Endothelial cell of umbilical vein (primary cell): ENCODE measurements around the gene TRAPPC6A.

Source experiments
- CTCF ChIP-seq, 2 donors: IDR thresholded peaks; 1 replicate in 1 of 2; 2 replicates in 1 of 2; pipeline ENCODE4 v1.5.1; 2011; ENCODE audit warnings: low read length in 2 of 2, mild to moderate bottlenecking in 2 of 2, moderate library complexity in 2 of 2, control low read depth in 1 of 2, inconsistent platforms in 1 of 2, low read depth in 1 of 2; ENCODE audit not compliant: insufficient read depth in 1 of 2; ENCODE audit errors: extremely low read depth in 1 of 2
- EZH2 ChIP-seq: IDR thresholded peaks from 2 replicates; pipeline ENCODE4 v1.6.1; 2012; ENCODE audit warnings: borderline replicate concordance, low read depth, mild to moderate bottlenecking, moderate library complexity, low read length, inconsistent platforms; ENCODE audit not compliant: severe bottlenecking
- FOS ChIP-seq: IDR thresholded peaks from 2 replicates; pipeline ENCODE4 v1.6.1; 2011; ENCODE audit warnings: mild to moderate bottlenecking, low read length, moderate library complexity, borderline replicate concordance; ENCODE audit not compliant: insufficient read depth
- MYC ChIP-seq: IDR thresholded peaks from one replicate; pipeline ENCODE4 v1.6.1; 2011; ENCODE audit warnings: mild to moderate bottlenecking, low read depth, low read length
- TF ChIP-seq, protein P1 (sequence below): IDR thresholded peaks from 2 replicates; pipeline ENCODE4 v1.6.1; 2011; ENCODE audit not compliant: insufficient read depth, insufficient read length

DNA sequence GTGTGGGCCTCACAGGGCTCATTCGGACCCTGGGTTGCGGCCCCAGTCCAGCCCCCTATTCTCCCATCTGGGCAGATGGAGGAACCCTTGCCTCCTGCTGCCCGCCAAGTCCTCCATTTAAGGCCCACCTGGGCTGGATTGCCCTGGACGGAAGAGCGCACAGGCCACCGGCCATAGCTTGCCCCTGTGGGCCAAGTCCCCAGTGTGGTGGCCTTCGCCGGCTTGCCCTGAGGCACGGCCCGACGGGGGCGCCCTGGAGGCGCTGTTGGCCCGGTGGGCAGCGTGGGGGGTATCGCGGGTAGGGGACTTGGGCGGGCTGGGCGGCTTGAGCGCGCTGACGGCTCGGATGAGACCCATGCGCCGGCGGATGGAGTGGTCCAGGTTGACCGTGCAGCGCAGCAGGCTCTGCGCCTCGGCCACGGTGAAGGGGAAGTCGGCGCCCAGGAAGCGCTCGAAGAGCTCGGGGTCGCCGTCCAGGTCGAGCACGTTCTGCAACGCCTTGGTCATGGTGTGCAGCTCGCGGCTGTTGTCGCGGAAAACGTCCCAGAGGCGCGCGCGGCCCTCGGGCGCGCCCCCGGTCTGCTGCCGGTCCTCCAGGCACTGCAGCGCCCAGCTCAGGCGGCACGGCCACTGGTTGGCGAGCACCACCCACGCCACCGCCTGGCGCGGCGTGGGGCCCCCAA, 26.1 kb downstream of the TRAPPC6A start:
- peak in 1 of 2 donors; percentile 10 for TF ChIP-seq CTCF (IDR thresholded peaks at IDR 0.05; ENCODE audit: extremely low read depth in 1 of 2, insufficient read depth in 1 of 2, low read depth in 1 of 2, low read length in 2 of 2)
- no peak for TF ChIP-seq EZH2
- TF ChIP-seq FOS: no peak
- TF ChIP-seq MYC: no peak
- TF ChIP-seq, protein P1, sequence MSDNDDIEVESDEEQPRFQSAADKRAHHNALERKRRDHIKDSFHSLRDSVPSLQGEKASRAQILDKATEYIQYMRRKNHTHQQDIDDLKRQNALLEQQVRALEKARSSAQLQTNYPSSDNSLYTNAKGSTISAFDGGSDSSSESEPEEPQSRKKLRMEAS: no peak
